Measurements from ENCODE around the gene COPG1. TPM values are rescaled to one million over a fixed set of nuclear protein-coding genes. Genes with fewer than 3 reads are reported as not detected.

The COPG1 gene
- total RNA-seq, 6 donors from 2014 or later = 108 to 191 (median 171) TPM

- Histone ChIP-seq H3K27ac (no peak overlapping the region), H3K9me3 (no peaks in the 10 kb centered on the region), H3K4me1 (peaks cover 4 to 9% (median 7%) of the 10 kb centered on the region in 4 donors), H3K36me3 (peaks cover 0 to 3% (median 0%) of the 10 kb centered on the region in 4 donors), H3K27me3 (no peaks in the 10 kb centered on the region), H3K4me3 (no peak overlapping the region)
- ATAC-seq (ENCODE audit: low FRiP score in 2 of 2) = no peak
- no peak for TF ChIP-seq POLR2AphosphoS5 (IDR thresholded peaks at IDR 0.05)
- TF ChIP-seq EP300 (IDR thresholded peaks at IDR 0.05) = no peak
- TF ChIP-seq POLR2A (IDR thresholded peaks at IDR 0.05) = no peak
- 90 to 91% methylated on average over 8 to 9 of the region's 9 CpGs for WGBS, 2 donors
- DNase-seq = peak in 1 of 2 donors; percentile 59
Observed at GRCh38 chr3:129321887-129322286, 72.5 kb downstream of the COPG1 start.

GRCh38 chr3:129323651-129324294 is 74.4 kb downstream of the COPG1 start:
- Histone ChIP-seq H3K36me3 (peaks cover 0 to 3% (median 0%) of the 10 kb centered on the region in 4 donors), H3K4me1 (no peaks in the 10 kb centered on the region), H3K27me3 (no peaks in the 10 kb centered on the region), H3K4me3 (no peak overlapping the region), H3K27ac (no peak overlapping the region), H3K9me3 (no peaks in the 10 kb centered on the region)
- ATAC-seq (ENCODE audit: low FRiP score in 2 of 2) (no peak), DNase-seq (peak in 1 of 2 donors; percentile 53)
- TF ChIP-seq POLR2A (IDR thresholded peaks at IDR 0.05) (no peak), POLR2AphosphoS5 (IDR thresholded peaks at IDR 0.05) (no peak)
- TF ChIP-seq, protein P1, sequence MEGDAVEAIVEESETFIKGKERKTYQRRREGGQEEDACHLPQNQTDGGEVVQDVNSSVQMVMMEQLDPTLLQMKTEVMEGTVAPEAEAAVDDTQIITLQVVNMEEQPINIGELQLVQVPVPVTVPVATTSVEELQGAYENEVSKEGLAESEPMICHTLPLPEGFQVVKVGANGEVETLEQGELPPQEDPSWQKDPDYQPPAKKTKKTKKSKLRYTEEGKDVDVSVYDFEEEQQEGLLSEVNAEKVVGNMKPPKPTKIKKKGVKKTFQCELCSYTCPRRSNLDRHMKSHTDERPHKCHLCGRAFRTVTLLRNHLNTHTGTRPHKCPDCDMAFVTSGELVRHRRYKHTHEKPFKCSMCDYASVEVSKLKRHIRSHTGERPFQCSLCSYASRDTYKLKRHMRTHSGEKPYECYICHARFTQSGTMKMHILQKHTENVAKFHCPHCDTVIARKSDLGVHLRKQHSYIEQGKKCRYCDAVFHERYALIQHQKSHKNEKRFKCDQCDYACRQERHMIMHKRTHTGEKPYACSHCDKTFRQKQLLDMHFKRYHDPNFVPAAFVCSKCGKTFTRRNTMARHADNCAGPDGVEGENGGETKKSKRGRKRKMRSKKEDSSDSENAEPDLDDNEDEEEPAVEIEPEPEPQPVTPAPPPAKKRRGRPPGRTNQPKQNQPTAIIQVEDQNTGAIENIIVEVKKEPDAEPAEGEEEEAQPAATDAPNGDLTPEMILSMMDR (IDR thresholded peaks at IDR 0.05) = no peak
- WGBS, 2 donors = 87% methylated on average over 12 of the region's 12 CpGs

DNA sequence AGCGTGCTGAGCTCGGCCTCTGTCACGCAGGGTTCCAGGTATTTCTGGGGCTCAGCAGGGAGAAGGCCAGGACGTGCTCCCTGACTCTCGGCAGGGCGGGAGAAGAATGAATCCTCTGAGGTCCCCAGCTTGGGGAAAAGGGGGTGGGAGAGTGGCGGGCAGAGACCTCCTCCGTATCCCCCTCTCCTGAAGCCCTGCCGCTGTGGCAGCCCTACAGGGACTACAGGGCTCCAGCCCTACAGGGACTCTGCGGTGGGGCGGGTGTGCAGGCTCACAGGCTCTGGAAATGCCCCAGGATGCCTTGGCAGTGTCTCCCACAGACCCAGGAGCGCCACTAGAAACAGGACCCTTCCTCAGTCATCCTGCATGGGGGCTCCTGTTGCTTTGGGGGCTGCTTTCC is 75.4 kb downstream of the COPG1 start:
- ATAC-seq (ENCODE audit: low FRiP score in 2 of 2) (no peak), DNase-seq (no peak)
- TF ChIP-seq, protein P1 (IDR thresholded peaks at IDR 0.05) = no peak
- TF ChIP-seq POLR2AphosphoS5 (IDR thresholded peaks at IDR 0.05) (no peak), POLR2A (IDR thresholded peaks at IDR 0.05) (no peak), EP300 (IDR thresholded peaks at IDR 0.05) (no peak)

GRCh38 chr3:129325383-129325782 is 76.0 kb downstream of the COPG1 start:
- Histone ChIP-seq H3K4me3 (no peak overlapping the region), H3K4me1 (no peaks in the 10 kb centered on the region), H3K27ac (no peak overlapping the region), H3K9me3 (no peaks in the 10 kb centered on the region), H3K27me3 (no peaks in the 10 kb centered on the region), H3K36me3 (peaks cover 0 to 3% (median 0%) of the 10 kb centered on the region in 4 donors)
- DNase-seq = no peak
- TF ChIP-seq POLR2AphosphoS5 (IDR thresholded peaks at IDR 0.05) (no peak), POLR2A (IDR thresholded peaks at IDR 0.05) (no peak), EP300 (IDR thresholded peaks at IDR 0.05) (no peak)
- TF ChIP-seq, protein P1 (IDR thresholded peaks at IDR 0.05) = no peak
- no peak for ATAC-seq (ENCODE audit: low FRiP score in 2 of 2)
- WGBS, 2 donors = 100% methylated on average over 1 to 3 of the region's 3 CpGs

More for the DNA sequence above, 75.4 kb downstream of the COPG1 start:
- Histone ChIP-seq H3K4me3 (no peak overlapping the region), H3K36me3 (peaks cover 0 to 3% (median 0%) of the 10 kb centered on the region in 4 donors), H3K9me3 (no peaks in the 10 kb centered on the region), H3K27me3 (no peaks in the 10 kb centered on the region), H3K4me1 (no peaks in the 10 kb centered on the region), H3K27ac (no peak overlapping the region)
- WGBS, 2 donors = 92 to 95% methylated on average over 4 to 12 of the region's 12 CpGs

DNA sequence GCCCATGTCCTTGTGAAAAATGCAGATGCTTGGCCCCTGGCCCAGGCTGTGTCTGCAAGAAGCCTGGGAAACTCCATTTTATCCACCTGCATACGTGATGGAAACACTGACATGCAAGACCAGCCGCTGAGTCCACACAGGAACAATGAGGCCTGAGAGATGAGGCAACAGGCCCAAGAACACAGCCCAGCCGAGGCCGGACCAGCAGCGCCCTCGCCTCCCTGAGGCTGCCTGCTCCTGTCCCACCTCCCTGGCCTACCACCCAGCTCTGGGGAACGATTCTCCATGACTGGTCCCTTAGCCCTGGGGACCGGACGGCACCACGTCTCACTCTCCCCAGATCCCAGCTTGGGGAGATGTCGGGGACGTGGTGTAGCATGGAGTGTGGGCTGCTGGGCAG is 76.7 kb downstream of the COPG1 start:
- no peaks in the 10 kb centered on the region for H3K4me1 ChIP-seq
- TF ChIP-seq POLR2A (IDR thresholded peaks at IDR 0.05) = no peak
- no peak for TF ChIP-seq EP300 (IDR thresholded peaks at IDR 0.05)
- TF ChIP-seq POLR2AphosphoS5 (IDR thresholded peaks at IDR 0.05) = no peak
- TF ChIP-seq, protein P1 (IDR thresholded peaks at IDR 0.05) = no peak
- ATAC-seq (ENCODE audit: low FRiP score in 2 of 2) = no peak

More for the DNA sequence above, 76.7 kb downstream of the COPG1 start:
- 89 to 91% methylated on average over 5 to 12 of the region's 12 CpGs for WGBS, 2 donors
- DNase-seq = no peak
- Histone ChIP-seq H3K27me3 (no peaks in the 10 kb centered on the region), H3K36me3 (peaks cover 0 to 3% (median 0%) of the 10 kb centered on the region in 4 donors), H3K4me3 (no peak overlapping the region), H3K27ac (no peak overlapping the region), H3K9me3 (no peaks in the 10 kb centered on the region)

Data from upper lobe of left lung (tissue), 6 donors.